K562 (cell line): ENCODE results near the gene NXT1. TPM values are rescaled to one million over a fixed set of nuclear protein-coding genes. Genes with fewer than 3 reads are reported as not detected.

Experiments
- TEAD1 ChIP-seq, 2 experiments: fragments of 450-650 bp in 1 of 2; sonication (generic) in 1 of 2; formaldehyde crosslinking; IDR thresholded peaks; 2 replicates each; pipeline versions ENCODE4 v1.4.0 to v1.8.0; 2020 to 2022; ENCODE audit warnings: mild to moderate bottlenecking in 2 of 2, missing genetic modification reagents in 1 of 2
- ZNF318 ChIP-seq, 2 experiments: fragments of 450-650 bp; IDR thresholded peaks; 2 replicates each; pipeline ENCODE4 v1.6.1; 2016; ENCODE audit warnings: mild to moderate bottlenecking in 2 of 2, borderline replicate concordance in 1 of 2, low read depth in 1 of 2, moderate library complexity in 1 of 2
- ZNF584 ChIP-seq: fragments of 200-800 bp; sonication (Bioruptor generic); IDR thresholded peaks from 2 replicates; pipeline ENCODE4 v1.6.1; 2016; ENCODE audit warnings: low read depth, mild to moderate bottlenecking, missing genetic modification characterization, missing compliant biosample characterization
- polyA plus RNA-seq, 8 experiments: library from polyadenylated mRNA; depleted of rRNA in 4 of 8; stranded (reverse) in 5 of 8; unstranded in 3 of 8; fragments of >200 nt; fragmentation: Nextera tagmentation in 2 of 8; fragmentation: Illumina TruSeq in 1 of 8; extraction: Ambion mirVana in 2 of 8; extraction: Trizol in 1 of 8; gene quantifications; 2 replicates each; pipeline versions ENCODE4 v1.2.1 to v1.2.3, GENCODE V29; 2011 to 2014; ENCODE audit warnings: inconsistent platforms in 1 of 8, missing spikeins in 1 of 8
- total RNA-seq, 7 experiments: library from RNA; depleted of rRNA in 6 of 7; stranded (reverse); fragments of >200 nt in 6 of 7; fragmentation: Illumina TruSeq in 2 of 7; extraction: Trizol in 2 of 7; gene quantifications; 2 replicates each; pipeline versions ENCODE4 v1.2.1 to v1.2.3, GENCODE V29; 2011 to 2021; ENCODE audit warnings: low replicate concordance in 1 of 7
- TF ChIP-seq, protein P1 (sequence below): sonication (generic); formaldehyde crosslinking; IDR thresholded peaks from 2 replicates; pipeline ENCODE4 v1.8.0; 2022; ENCODE audit warnings: missing genetic modification reagents, mild to moderate bottlenecking, moderate library complexity, borderline replicate concordance

Gene NXT1
- total and polyA plus RNA-seq, 9 of the 15 experiments (the other 6 are each of a cell fraction or from before 2014, with no cell fraction given), result 7.7 to 50.9 (median 35.6) TPM

DNA sequence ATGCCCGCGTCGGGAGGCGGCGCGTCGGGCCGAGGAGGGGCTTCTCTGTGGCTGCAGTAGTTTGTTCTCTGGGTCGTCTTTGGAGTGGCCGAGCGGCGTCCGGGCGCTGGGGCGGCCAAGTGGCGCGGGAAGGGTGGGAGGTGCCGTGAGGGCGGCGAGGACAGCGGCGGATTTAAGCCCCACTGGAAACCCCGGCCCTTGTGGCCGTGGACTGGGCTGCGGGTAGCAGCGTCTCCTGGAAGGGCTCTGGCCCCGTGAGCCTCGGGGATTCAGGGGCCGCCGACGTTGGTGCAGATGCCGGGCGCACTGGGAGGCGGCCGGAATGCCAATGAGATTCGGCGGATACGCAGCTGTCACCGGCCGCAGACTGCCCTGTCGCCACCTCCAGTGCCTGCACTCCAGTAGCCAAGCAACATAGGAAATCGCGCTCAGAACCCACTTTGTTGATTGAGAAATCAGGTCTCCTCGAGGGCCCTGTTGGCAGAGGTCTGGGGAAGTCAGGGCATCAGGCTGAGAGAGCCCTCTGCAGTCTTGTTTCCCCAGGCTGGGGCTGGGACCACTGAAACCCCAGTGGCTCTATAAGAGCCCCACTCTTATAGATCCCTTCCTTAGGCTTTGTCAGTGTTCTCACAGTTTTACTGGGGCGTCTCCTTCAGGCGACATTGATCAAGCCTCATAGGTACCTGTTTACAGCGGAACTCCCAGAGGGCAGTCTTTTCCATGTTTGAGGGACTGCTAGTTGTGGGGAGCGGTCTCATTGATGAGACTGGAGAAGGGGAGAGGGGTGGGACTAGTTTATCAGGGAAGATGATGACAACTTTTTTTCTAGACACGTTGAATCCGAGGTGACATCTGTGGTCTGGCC, 12.0 kb downstream of the NXT1 start (continued):
- no peak for TF ChIP-seq ZNF318 (IDR thresholded peaks at IDR 0.05; ENCODE audit: borderline replicate concordance in 1 of 2, low read depth in 1 of 2)
- TF ChIP-seq TEAD1 (CRISPR knock-in tag; IDR thresholded peaks at IDR 0.05), result peak in 1 of 2 experiments; percentile 8; a peak in 1 of 4 replicates
- TF ChIP-seq ZNF584, result no peak
- TF ChIP-seq, protein P1, sequence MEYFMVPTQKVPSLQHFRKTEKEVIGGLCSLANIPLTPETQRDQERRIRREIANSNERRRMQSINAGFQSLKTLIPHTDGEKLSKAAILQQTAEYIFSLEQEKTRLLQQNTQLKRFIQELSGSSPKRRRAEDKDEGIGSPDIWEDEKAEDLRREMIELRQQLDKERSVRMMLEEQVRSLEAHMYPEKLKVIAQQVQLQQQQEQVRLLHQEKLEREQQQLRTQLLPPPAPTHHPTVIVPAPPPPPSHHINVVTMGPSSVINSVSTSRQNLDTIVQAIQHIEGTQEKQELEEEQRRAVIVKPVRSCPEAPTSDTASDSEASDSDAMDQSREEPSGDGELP, result 0 out of 2 replicates have a peak, but pooled peaks have one; percentile 21
